A549 (cell line): ENCODE measurements around the gene ST8SIA2.

Experiments
- BHLHE40 ChIP-seq: IDR thresholded peaks from 2 replicates; pipeline ENCODE4 v1.6.1; 2012; ENCODE audit warnings: low read depth, low read length, inconsistent platforms
- CBX8 ChIP-seq: fragments of 200-600 bp; sonication (generic); IDR thresholded peaks from 2 replicates; pipeline ENCODE4 v1.6.1; 2016
- CTCF ChIP-seq: fragments of >200 bp; sonication (Bioruptor Twin); formaldehyde crosslinking; IDR thresholded peaks from 3 replicates; pipeline ENCODE4 v1.5.1; 2016
- MAZ ChIP-seq: fragments of 150-350 bp; IDR thresholded peaks from 2 replicates; pipeline ENCODE4 v1.6.1; 2014; ENCODE audit warnings: antibody characterized with exemption, low read depth, low read length, borderline replicate concordance
- POLR2A ChIP-seq: IDR thresholded peaks from 2 replicates; pipeline ENCODE4 v1.6.1; 2012; ENCODE audit warnings: mild to moderate bottlenecking, low read length
- RCOR1 ChIP-seq: fragments of 150-350 bp; IDR thresholded peaks from 2 replicates; pipeline ENCODE4 v1.6.1; 2014; ENCODE audit warnings: antibody characterized with exemption, low read length, low read depth
- RFX5 ChIP-seq: fragments of 450-650 bp; IDR thresholded peaks from 2 replicates; pipeline ENCODE4 v1.7.1; 2014; ENCODE audit warnings: antibody characterized with exemption, mild to moderate bottlenecking, moderate library complexity
- RNF2 ChIP-seq: fragments of 200-600 bp; sonication (generic); IDR thresholded peaks from 2 replicates; pipeline ENCODE4 v1.6.1; 2016; ENCODE audit warnings: low read depth, mild to moderate bottlenecking, antibody characterized with exemption, moderate library complexity, borderline replicate concordance

DNA sequence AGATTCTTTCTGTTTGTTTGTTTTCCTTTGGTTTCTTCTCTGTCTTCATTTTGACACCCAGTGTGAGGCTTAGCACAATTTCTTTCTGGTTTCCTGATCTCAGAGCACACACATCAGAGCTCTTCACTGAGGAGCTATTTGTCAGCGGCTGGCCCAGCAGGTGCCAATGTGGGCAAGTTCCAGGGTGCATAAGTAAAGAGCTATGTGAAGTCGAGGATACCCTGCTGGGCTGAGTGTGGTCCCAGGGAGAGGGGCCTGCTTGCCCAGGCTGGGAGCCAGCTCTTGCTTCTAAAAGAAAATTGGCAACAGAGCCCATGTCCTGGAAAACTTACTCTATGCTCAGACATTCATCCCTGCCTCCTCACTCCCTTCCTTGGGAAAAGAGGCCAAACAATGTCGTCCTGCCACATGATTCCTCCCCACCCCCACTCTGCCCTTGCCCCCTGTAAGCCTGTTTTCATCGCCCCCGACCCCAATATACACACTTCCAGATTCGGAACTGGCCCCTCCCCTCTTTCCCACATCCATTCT, 101.2 kb downstream of the ST8SIA2 start:
- TF ChIP-seq POLR2A (no peak), CTCF (no peak), RFX5 (no peak), RNF2 (no peak), RCOR1 (no peak), BHLHE40 (no peak), MAZ (no peak), CBX8 (no peak)
